B cell (primary cell): ENCODE results near the gene PHKG1. TPM values are rescaled to one million over a fixed set of nuclear protein-coding genes. Genes with fewer than 3 reads are reported as not detected.

Experiments used
- ATAC-seq: fragments of 200-7000 bp; cut with Tn5 transposase; one replicate; pipeline ENCODE4 v1.10.0; 2021; ENCODE audit warnings: low read depth, mild to moderate bottlenecking, moderate number of reproducible peaks, moderate library complexity
- CTCF ChIA-PET: fragments of 350-600 bp; sonication (Branson Sonifier 250); formaldehyde crosslinking; loops from one replicate; lab custom pipeline; 2021; ENCODE audit warnings: antibody characterized with exemption, inconsistent platforms; lab: Charles Lee
- POLR2A ChIA-PET: fragments of 350-600 bp; sonication (Branson Sonifier 250); formaldehyde crosslinking; loops from one replicate; lab custom pipeline; 2021; ENCODE audit warnings: antibody characterized with exemption; lab: Charles Lee
- DNase-seq: peaks from one replicate; pipeline ENCODE4 v3.0.0; 2013
- H2AFZ ChIP-seq: 2 replicates; pipeline ENCODE4 v1.6.1; 2012; ENCODE audit warnings: mild to moderate bottlenecking, low read depth, low read length; ENCODE audit not compliant: insufficient read depth, poor library complexity, severe bottlenecking
- H3K27ac ChIP-seq, 2 donors: 1 replicate in 1 of 2; 2 replicates in 1 of 2; pipeline ENCODE4 v1.5.1; 2012 to 2013; ENCODE audit warnings: low read length in 2 of 2, mild to moderate bottlenecking in 2 of 2, moderate library complexity in 1 of 2
- H3K27me3 ChIP-seq, 4 experiments: fragments of 200-600 bp in 1 of 4; sonication (generic) in 1 of 4; replicated peaks in 1 of 4; 1 replicate in 2 of 4; 2 replicates in 2 of 4; pipeline versions ENCODE4 v1.6.1 to v1.7.0; 2013 to 2016; ENCODE audit warnings: low read length in 3 of 4, mild to moderate bottlenecking in 2 of 4, mixed read lengths in 1 of 4, moderate library complexity in 1 of 4; ENCODE audit not compliant: insufficient read depth in 4 of 4, control insufficient read depth in 3 of 4; ENCODE audit errors: control extremely low read depth in 1 of 4
- H3K36me3 ChIP-seq, 2 experiments: replicated peaks in 1 of 2; 1 replicate in 1 of 2; 2 replicates in 1 of 2; pipeline versions ENCODE4 v1.6.1 to v1.7.1; 2013; ENCODE audit warnings: low read length in 1 of 2; ENCODE audit not compliant: insufficient read depth in 2 of 2, control insufficient read depth in 1 of 2; ENCODE audit errors: control extremely low read depth in 1 of 2, extremely low read depth in 1 of 2
- H3K4me1 ChIP-seq, 2 donors: fragments of 200-600 bp in 1 of 2; sonication (generic) in 1 of 2; 1 replicate in 1 of 2; 2 replicates in 1 of 2; pipeline versions ENCODE4 v1.5.1 to v1.6.1; 2013 to 2017; ENCODE audit warnings: low read length in 2 of 2; ENCODE audit not compliant: control insufficient read depth in 2 of 2, insufficient read depth in 2 of 2
- H3K4me2 ChIP-seq: replicated peaks from 2 replicates; pipeline ENCODE3; 2012; ENCODE audit warnings: mild to moderate bottlenecking, low read depth, low read length; ENCODE audit not compliant: poor library complexity, severe bottlenecking
- H3K4me3 ChIP-seq, 5 experiments: fragments of 200-600 bp in 1 of 5; sonication (generic) in 1 of 5; 1 replicate in 3 of 5; 2 replicates in 2 of 5; pipeline versions ENCODE4 v1.5.1 to v1.7.0; 2011 to 2016; ENCODE audit warnings: low read length in 4 of 5, mild to moderate bottlenecking in 4 of 5, low read depth in 2 of 5, control low read depth in 1 of 5, moderate library complexity in 1 of 5; ENCODE audit not compliant: insufficient read depth in 1 of 5; ENCODE audit errors: control extremely low read depth in 1 of 5, extremely low read depth in 1 of 5
- H3K79me2 ChIP-seq: fragments of 200-600 bp; sonication (generic); one replicate; pipeline ENCODE4 v1.6.0; 2016; ENCODE audit warnings: low read length; ENCODE audit not compliant: control insufficient read depth, insufficient read depth
- H3K9ac ChIP-seq: fragments of 200-600 bp; sonication (generic); 2 replicates; pipeline ENCODE4 v1.6.1; 2017; ENCODE audit warnings: mild to moderate bottlenecking, low read length, moderate library complexity
- H3K9me3 ChIP-seq, 3 donors: one replicate each; pipeline versions ENCODE4 v1.6.1 to v1.7.1; 2013; ENCODE audit warnings: low read length in 2 of 3; ENCODE audit not compliant: control insufficient read depth in 2 of 3, insufficient read depth in 1 of 3; ENCODE audit errors: control extremely low read depth in 1 of 3
- H4K20me1 ChIP-seq: 2 replicates; pipeline ENCODE4 v1.6.0; 2012; ENCODE audit warnings: mild to moderate bottlenecking, low read length; ENCODE audit not compliant: insufficient read depth, control insufficient read depth, poor library complexity, severe bottlenecking
- H3K27ac Mint-ChIP-seq: one replicate; pipeline ENCODE4 v1.8.0; 2021; ENCODE audit warnings: mixed read lengths
- H3K27me3 Mint-ChIP-seq: one replicate; pipeline ENCODE4 v1.8.0; 2021; ENCODE audit warnings: mixed read lengths
- H3K4me1 Mint-ChIP-seq: one replicate; pipeline ENCODE4 v1.8.0; 2021; ENCODE audit warnings: mixed read lengths
- H3K4me3 Mint-ChIP-seq: one replicate; pipeline ENCODE4 v1.8.0; 2021; ENCODE audit warnings: mixed read lengths
- H3K9me3 Mint-ChIP-seq: one replicate; pipeline ENCODE4 v1.8.0; 2022; ENCODE audit warnings: mixed read lengths; ENCODE audit not compliant: insufficient read depth
- CTCF ChIP-seq: fragments of 200-600 bp; IDR thresholded peaks from one replicate; pipeline ENCODE4 v1.8.0; 2022; ENCODE audit warnings: antibody characterized with exemption, mild to moderate bottlenecking
- EZH2 ChIP-seq: IDR thresholded peaks from 2 replicates; pipeline ENCODE4 v1.6.1; 2012; ENCODE audit warnings: borderline replicate concordance, low read depth, mild to moderate bottlenecking, moderate library complexity, low read length; ENCODE audit not compliant: insufficient read depth, poor library complexity, severe bottlenecking
- WGBS: methylation state at CpG from one replicate; pipeline ENCODE4 v1.1.5; 2013; ENCODE audit warnings: missing lambda C conversion rate; ENCODE audit not compliant: insufficient coverage; 5-methylcytosine and 5-hydroxymethylcytosine counted together
- intact Hi-C: fragments of 100-400 bp; cut with micrococcal nuclease; formaldehyde crosslinking; loops from one replicate; pipeline ENCODE4 v1.10.0; 2022
- polyA plus RNA-seq: library from polyadenylated mRNA; depleted of rRNA; stranded (reverse); fragments of >200 nt; gene quantifications from 2 replicates; pipeline ENCODE4 v1.2.3, GENCODE V29; 2012
- total RNA-seq, 2 donors: library from RNA; stranded (reverse); fragments of 120-200 nt in 1 of 2; gene quantifications; 1 replicate in 1 of 2; 2 replicates in 1 of 2; pipeline versions ENCODE4 v1.2.3 to v1.2.4, GENCODE V29; 2013 to 2022

The PHKG1 gene
- total and polyA plus RNA-seq, 2 donors (not counting 1 experiment from before 2014, with no cell fraction given) = 1.9 to 4.0 TPM

- Mint-ChIP-seq H3K27ac (no peak overlapping the region), H3K9me3 (no peaks in the 10 kb centered on the region), H3K27me3 (peaks cover 4% of the 10 kb centered on the region), H3K4me1 (no peaks in the 10 kb centered on the region), H3K4me3 (no peak overlapping the region)
- Histone ChIP-seq H4K20me1 (no peaks in the 10 kb centered on the region), H3K36me3 (no peaks in the 10 kb centered on the region), H3K27ac (no peak overlapping the region), H3K4me2 (no peak overlapping the region), H3K79me2 (no peaks in the 10 kb centered on the region), H3K27me3 (no peaks in the 10 kb centered on the region), H2AFZ (no peak overlapping the region), H3K4me3 (no peak overlapping the region), H3K4me1 (no peaks in the 10 kb centered on the region), H3K9ac (no peak overlapping the region), H3K9me3 (no peaks in the 10 kb centered on the region)
- ChIA-PET POLR2A (no interaction called here), CTCF (no interaction called here)
- DNase-seq = no peak
- ATAC-seq = no peak
- TF ChIP-seq CTCF (no peak), EZH2 (no peak)
- 84% methylated on average over 4 of the region's 7 CpGs for WGBS
- intact Hi-C loops = no loop called here
These were observed 34.7 kb upstream of the PHKG1 start for GRCh38 chr7:56127241-56127975.

GRCh38 chr7:56125831-56126230 lies 33.1 kb upstream of the PHKG1 start:
- Mint-ChIP-seq H3K27me3 (peaks cover 7% of the 10 kb centered on the region), H3K4me1 (no peaks in the 10 kb centered on the region), H3K4me3 (no peak overlapping the region), H3K9me3 (no peaks in the 10 kb centered on the region), H3K27ac (no peak overlapping the region)
- TF ChIP-seq EZH2 (no peak), CTCF (no peak)
- H2AFZ ChIP-seq = no peak overlapping the region
- ATAC-seq = no peak
- H3K79me2 ChIP-seq = no peaks in the 10 kb centered on the region
- no peaks in the 10 kb centered on the region for H3K9me3 ChIP-seq
- no peaks in the 10 kb centered on the region for H4K20me1 ChIP-seq
- ChIA-PET CTCF (no interaction called here), POLR2A (no interaction called here)
- no peak overlapping the region for H3K9ac ChIP-seq
- no peak overlapping the region for H3K4me2 ChIP-seq
- no peaks in the 10 kb centered on the region for H3K4me1 ChIP-seq
- no peak overlapping the region for H3K27ac ChIP-seq
- no peaks in the 10 kb centered on the region for H3K36me3 ChIP-seq
- intact Hi-C loops = no loop called here
- no peak for DNase-seq
- no peaks in the 10 kb centered on the region for H3K27me3 ChIP-seq
- H3K4me3 ChIP-seq = no peak overlapping the region
- whole genome bisulfite sequencing = 85% methylated on average over 4 of the region's 8 CpGs
